GM12878 (cell line): ENCODE results near the gene BPGM. TPM values are rescaled to one million over a fixed set of nuclear protein-coding genes. Genes with fewer than 3 reads are reported as not detected.

Source experiments
- ATAC-seq: fragments of 200-7000 bp; cut with Tn5 transposase; 3 replicates; pipeline ENCODE4 v1.9.1; 2020; ENCODE audit warnings: mild to moderate bottlenecking, moderate library complexity
- BruUV-seq: library from RNA; stranded (reverse); fragments of 400-500 nt; replicated peaks from 2 replicates; lab custom pipeline; 2021; lab: Mats Ljungman, UMichigan
- CTCF ChIA-PET: fragments of 300-600 bp; sonication (Branson Sonifier 250); formaldehyde crosslinking; extraction: SDS; loops from one replicate; lab custom pipeline; 2021; ENCODE audit warnings: inconsistent platforms; lab: Yijun Ruan, JAX
- POLR2A ChIA-PET: fragments of 350-600 bp; formaldehyde crosslinking; extraction: SDS; loops from one replicate; lab custom pipeline; 2021; ENCODE audit warnings: inconsistent platforms; lab: Charles Lee
- RAD21 ChIA-PET: fragments of 300-600 bp; sonication (Branson Sonifier 250); formaldehyde crosslinking; loops from one replicate; lab custom pipeline; 2023; ENCODE audit warnings: antibody characterized with exemption; ENCODE audit not compliant: unreplicated experiment; lab: Charles Lee
- SMC1A ChIA-PET: fragments of 300-600 bp; sonication (Branson Sonifier 250); formaldehyde crosslinking; loops from one replicate; lab custom pipeline; 2023; ENCODE audit not compliant: unreplicated experiment, uncharacterized antibody; lab: Charles Lee
- DNase-seq: peaks from one replicate; pipeline ENCODE4 v3.0.0-alpha.2; 2011; ENCODE audit warnings: low read depth, low spot score
- FAIRE-seq: peaks from 3 replicates; lab custom pipeline; 2011; peaks lifted over from hg19 to GRCh38; lab: Jason Lieb, UNC
- H2AFZ ChIP-seq: 2 replicates; pipeline ENCODE4 v1.6.0; 2011; ENCODE audit warnings: low read depth, low read length, control low read depth; ENCODE audit not compliant: control insufficient read depth
- H3K27ac ChIP-seq: 2 replicates; pipeline ENCODE4 v1.5.1; 2011; ENCODE audit warnings: control low read depth; ENCODE audit not compliant: control insufficient read depth, insufficient read depth
- H3K27me3 ChIP-seq, 2 experiments: replicated peaks in 1 of 2; 2 replicates each; pipeline versions ENCODE4 v1.6.0 to v1.6.1; 2011; ENCODE audit warnings: low read length in 1 of 2; ENCODE audit not compliant: control insufficient read depth in 2 of 2, insufficient read depth in 2 of 2
- H3K36me3 ChIP-seq, 2 experiments: 2 replicates each; pipeline ENCODE4 v1.5.1; 2011; ENCODE audit warnings: low read length in 1 of 2; ENCODE audit not compliant: control insufficient read depth in 2 of 2, insufficient read depth in 2 of 2
- H3K4me1 ChIP-seq: 2 replicates; pipeline ENCODE4 v1.6.1; 2011; ENCODE audit warnings: mild to moderate bottlenecking, low read length, moderate library complexity, mixed read lengths; ENCODE audit not compliant: control insufficient read depth, insufficient read depth
- H3K4me2 ChIP-seq: 2 replicates; pipeline ENCODE4 v1.6.0; 2011; ENCODE audit warnings: control low read depth; ENCODE audit not compliant: control insufficient read depth, insufficient read depth
- H3K4me3 ChIP-seq: fragments of 200-600 bp; sonication (generic); 2 replicates; pipeline ENCODE4 v1.5.1; 2016
- H3K79me2 ChIP-seq: 2 replicates; pipeline ENCODE4 v1.6.0; 2011; ENCODE audit warnings: low read length; ENCODE audit not compliant: control insufficient read depth, insufficient read depth
- H3K9ac ChIP-seq: 2 replicates; pipeline ENCODE4 v1.8.0; 2011; ENCODE audit warnings: low read length, control low read depth, mixed read lengths; ENCODE audit not compliant: control insufficient read depth, insufficient read depth
- H3K9me3 ChIP-seq: replicated peaks from 3 replicates; pipeline ENCODE4 v1.5.1; 2011; ENCODE audit warnings: mild to moderate bottlenecking, low read length; ENCODE audit not compliant: control insufficient read depth, insufficient read depth
- H4K20me1 ChIP-seq: 2 replicates; pipeline ENCODE4 v1.6.0; 2011; ENCODE audit not compliant: control insufficient read depth, insufficient read depth
- ETV6 ChIP-seq, 2 experiments: fragments of 450-650 bp in 1 of 2; IDR thresholded peaks in 1 of 2; conservative IDR thresholded peaks in 1 of 2; 2 replicates each; pipeline ENCODE4 v1.6.1; 2014; ENCODE audit warnings: antibody characterized with exemption in 1 of 2, borderline replicate concordance in 1 of 2, low read depth in 1 of 2, mild to moderate bottlenecking in 1 of 2, moderate library complexity in 1 of 2
- MTA2 ChIP-seq: fragments of 450-650 bp; IDR thresholded peaks from 2 replicates; pipeline ENCODE4 v1.6.1; 2016; ENCODE audit warnings: low read depth, mild to moderate bottlenecking, moderate library complexity
- NFIC ChIP-seq: IDR thresholded peaks from 2 replicates; pipeline ENCODE4 v1.6.1; 2012; ENCODE audit warnings: low read depth, mild to moderate bottlenecking, inconsistent platforms, low read length, moderate library complexity
- NKRF ChIP-seq: fragments of 450-650 bp; conservative IDR thresholded peaks from 2 replicates; pipeline ENCODE4 v1.6.1; 2017; ENCODE audit warnings: mild to moderate bottlenecking, moderate library complexity
- TAF1 ChIP-seq: IDR thresholded peaks from 2 replicates; pipeline ENCODE4 v1.6.1; 2011; ENCODE audit warnings: mild to moderate bottlenecking, low read depth, low read length, borderline replicate concordance
- YBX1 ChIP-seq: fragments of 450-650 bp; IDR thresholded peaks from 2 replicates; pipeline ENCODE4 v1.6.1; 2016; ENCODE audit warnings: antibody characterized with exemption
- ZNF622 ChIP-seq: fragments of 450-650 bp; IDR thresholded peaks from 2 replicates; pipeline ENCODE4 v1.6.1; 2017; ENCODE audit warnings: mild to moderate bottlenecking, inconsistent platforms
- WGBS: methylation state at CpG from one replicate; pipeline ENCODE4 v1.1.6; 2016; ENCODE audit warnings: low lambda C conversion rate; ENCODE audit not compliant: insufficient replicate concordance, insufficient coverage; ENCODE audit errors: missing lambda C conversion rate; 5-methylcytosine and 5-hydroxymethylcytosine counted together
- in situ Hi-C: fragments of 300-500 bp; cut with MboI; formaldehyde crosslinking; loops from 9 replicates; pipeline ENCODE4 v1.14.3; 2018; ENCODE audit warnings: mixed read lengths
- intact Hi-C: fragments of 100-400 bp; cut with micrococcal nuclease; formaldehyde crosslinking; loops from one replicate; pipeline ENCODE4 v1.14.2; 2022; ENCODE audit not compliant: unreplicated experiment
- polyA plus RNA-seq, 11 experiments: library from polyadenylated mRNA; depleted of rRNA in 4 of 11; unstranded in 6 of 11; stranded (reverse) in 5 of 11; fragments of >200 nt; fragmentation: Nextera tagmentation in 4 of 11; fragmentation: Illumina TruSeq in 1 of 11; extraction: Ambion mirVana in 4 of 11; extraction: Trizol in 1 of 11; gene quantifications; 1 replicate in 1 of 11; 2 replicates in 10 of 11; pipeline versions ENCODE4 v1.2.1 to v1.2.3, GENCODE V29; 2011 to 2016; ENCODE audit warnings: inconsistent platforms in 2 of 11, missing spikeins in 2 of 11, low read depth in 1 of 11
- total RNA-seq, 4 experiments: library from RNA; depleted of rRNA in 3 of 4; stranded (reverse); fragments of >200 nt in 3 of 4; fragmentation: Illumina TruSeq in 1 of 4; extraction: Trizol in 1 of 4; gene quantifications; 2 replicates each; pipeline versions ENCODE4 v1.2.1 to v1.2.3, GENCODE V29; 2013 to 2021

BPGM gene
- total and polyA plus RNA-seq, 10 of the 15 experiments (the other 5 are each of a cell fraction or from before 2014, with no cell fraction given): 9.0 to 20.1 (median 15.2) TPM

GRCh38 chr7:134722786-134723322 is 76.2 kb downstream of the BPGM start:
- H3K4me2 ChIP-seq: no peak overlapping the region
- no peaks in the 10 kb centered on the region for H3K79me2 ChIP-seq
- ChIA-PET CTCF (interaction anchor here (0.9 to 7.7 kb wide), 2 partner anchors 29 to 221 kb away, joined by 3 to 60 read pairs; no protein-coding TSS in a partner anchor), POLR2A (no interaction called here), RAD21 (no interaction called here), SMC1A (interaction anchor here (1.6 to 4.2 kb wide), 3 partner anchors 87 to 220 kb away, joined by 3 to 17 read pairs (median 13); no protein-coding TSS in a partner anchor)
- BruUV-seq: no TSS peak
- no peaks in the 10 kb centered on the region for H3K9me3 ChIP-seq
- H2AFZ ChIP-seq: no peak overlapping the region
- WGBS: 43% methylated on average over 4 of the region's 4 CpGs
- in situ Hi-C loops (no loop called here), intact Hi-C loops (no loop called here)
- no peak overlapping the region for H3K4me3 ChIP-seq
- H3K36me3 ChIP-seq: no peaks in the 10 kb centered on the region
- DNase-seq (no peak), ATAC-seq (no peak), FAIRE-seq (no peak)
- no peaks in the 10 kb centered on the region; a peak in 1 of 4 replicates for H3K27me3 ChIP-seq
- no peaks in the 10 kb centered on the region for H3K4me1 ChIP-seq
- no peak for TF ChIP-seq NKRF
- no peak overlapping the region for H3K9ac ChIP-seq
- no peak overlapping the region for H3K27ac ChIP-seq
- no peaks in the 10 kb centered on the region for H4K20me1 ChIP-seq

- CTCF ChIA-PET: interaction anchor here (1.0 to 7.7 kb wide), 16 partner anchors 13 to 355 kb away, joined by 3 to 60 read pairs (median 6); no protein-coding TSS in a partner anchor
- no peak for DNase-seq
- intact Hi-C loops (loop anchor here (1.0 kb wide), 1 partner anchor 220 kb away; no protein-coding TSS in a partner anchor), in situ Hi-C loops (no loop called here)
- TF ChIP-seq MTA2 (no peak), TAF1 (no peak), ZNF622 (no peak), NFIC (no peak), YBX1 (no peak), ETV6 (conservative IDR thresholded peaks at IDR 0.05 in 1 of 2, IDR thresholded peaks at IDR 0.05 in 1 of 2; ENCODE audit: borderline replicate concordance in 1 of 2, low read depth in 1 of 2) (no peak)
- WGBS: 49% methylated on average over 5 of the region's 5 CpGs
- Histone ChIP-seq H3K27me3 (no peaks in the 10 kb centered on the region; a peak in 1 of 4 replicates), H3K4me2 (no peak overlapping the region), H4K20me1 (no peaks in the 10 kb centered on the region), H3K36me3 (no peaks in the 10 kb centered on the region), H2AFZ (no peak overlapping the region), H3K79me2 (no peaks in the 10 kb centered on the region), H3K9ac (no peak overlapping the region), H3K4me3 (no peak overlapping the region), H3K27ac (no peak overlapping the region), H3K9me3 (no peaks in the 10 kb centered on the region), H3K4me1 (no peaks in the 10 kb centered on the region)
- RAD21 ChIA-PET: interaction anchor here (0.6 to 2.4 kb wide), 7 partner anchors 219 to 445 kb away, joined by 3 to 16 read pairs (median 5); no protein-coding TSS in a partner anchor
- no peak for FAIRE-seq
- ATAC-seq: no peak
- SMC1A ChIA-PET: interaction anchor here (0.8 to 4.2 kb wide), 11 partner anchors 25 to 437 kb away, joined by 3 to 17 read pairs (median 3); no protein-coding TSS in a partner anchor
- POLR2A ChIA-PET: no interaction called here
- BruUV-seq: no TSS peak
Measured at GRCh38 chr7:134723892-134724291, 77.2 kb downstream of the BPGM start.
